ENCODE measurements around the gene TMEM225B.
"Not testable (repeated sequence)": the region's sequence is repeated elsewhere in the genome, so short reads cannot be mapped to it uniquely, and the experiment has no call there.

TMEM225B gene

DNA sequence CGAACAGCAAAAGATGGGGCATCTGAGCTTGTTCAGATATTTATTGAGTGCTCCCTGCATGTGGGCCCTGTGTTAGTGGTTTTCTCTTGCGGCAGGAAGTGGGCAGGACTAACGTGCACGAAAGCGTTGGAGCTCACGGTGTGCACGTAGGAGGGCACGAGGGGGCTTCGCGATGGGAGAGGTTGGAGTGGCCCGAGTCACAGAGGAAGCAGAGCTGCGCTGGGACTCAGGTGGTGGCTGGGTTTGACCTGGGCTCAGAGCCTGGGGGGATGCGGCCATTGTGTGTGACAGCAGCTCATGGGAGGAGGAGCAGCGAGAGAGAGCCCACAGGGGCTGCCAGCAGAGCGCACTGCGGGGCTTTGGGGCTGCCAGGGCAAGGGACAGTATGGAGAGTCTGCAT, 26.4 kb downstream of the TMEM225B start:
- no peak for DNase-seq

DNA sequence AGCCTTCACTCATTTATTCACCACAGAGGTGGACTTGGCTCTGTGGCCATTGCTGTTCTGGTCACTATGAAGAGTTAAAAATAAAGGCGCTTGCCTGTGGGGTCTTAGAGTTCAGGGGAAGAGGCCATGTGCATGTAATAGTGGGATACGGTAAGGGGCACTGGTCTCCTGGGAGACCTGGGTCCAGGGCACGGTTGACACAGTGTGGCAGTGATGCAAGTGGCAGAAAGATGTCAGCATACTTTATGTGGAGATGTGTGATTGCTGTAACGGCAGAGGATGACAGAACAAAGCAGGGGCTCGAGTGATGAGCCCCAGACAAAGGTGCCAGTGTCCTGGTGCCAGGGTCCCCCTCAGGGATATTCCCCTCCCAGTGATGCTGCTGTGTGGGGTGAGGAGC, 27.3 kb downstream of the TMEM225B start:
- no peak for DNase-seq

DNA sequence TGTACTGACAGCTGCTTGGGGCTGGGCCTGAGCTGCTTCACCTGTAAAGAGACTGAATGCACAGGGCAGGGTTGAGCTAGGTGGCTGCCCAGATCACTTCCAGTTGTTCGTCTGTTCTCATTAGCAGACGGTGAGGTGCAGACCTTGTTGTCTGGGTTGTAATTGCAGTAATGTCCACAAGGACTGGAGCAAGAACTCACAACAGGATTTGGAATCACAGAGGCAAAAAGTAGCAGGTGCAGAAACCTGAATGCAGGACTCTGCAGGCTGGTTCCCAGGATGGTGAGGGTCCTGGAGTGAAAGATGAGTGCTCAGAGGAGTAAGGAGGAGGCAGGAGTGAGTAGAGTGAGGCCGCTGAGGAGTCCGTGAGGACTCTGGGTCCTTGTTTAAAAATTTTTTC, 27.9 kb downstream of the TMEM225B start:
- no peak for DNase-seq

DNA sequence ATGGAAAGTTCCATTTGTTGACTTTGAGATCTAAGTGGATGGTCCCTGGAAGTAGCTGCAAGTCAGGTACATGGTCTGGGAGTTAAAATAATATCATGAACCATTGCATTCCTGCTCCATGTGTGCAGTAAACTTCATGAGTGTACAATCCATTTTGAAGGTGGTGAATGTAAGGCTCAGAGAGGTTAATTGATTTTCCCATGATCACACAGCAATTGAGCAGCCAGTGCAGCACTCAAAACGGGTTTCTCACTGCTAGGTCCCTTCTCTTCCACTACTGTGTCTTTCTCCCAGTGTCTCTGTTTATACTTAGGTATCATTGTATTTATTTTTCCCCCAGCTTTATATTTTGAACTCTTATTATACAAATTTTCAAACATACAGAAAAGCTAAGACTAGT, 28.6 kb downstream of the TMEM225B start:
- DNase-seq = no peak

DNA sequence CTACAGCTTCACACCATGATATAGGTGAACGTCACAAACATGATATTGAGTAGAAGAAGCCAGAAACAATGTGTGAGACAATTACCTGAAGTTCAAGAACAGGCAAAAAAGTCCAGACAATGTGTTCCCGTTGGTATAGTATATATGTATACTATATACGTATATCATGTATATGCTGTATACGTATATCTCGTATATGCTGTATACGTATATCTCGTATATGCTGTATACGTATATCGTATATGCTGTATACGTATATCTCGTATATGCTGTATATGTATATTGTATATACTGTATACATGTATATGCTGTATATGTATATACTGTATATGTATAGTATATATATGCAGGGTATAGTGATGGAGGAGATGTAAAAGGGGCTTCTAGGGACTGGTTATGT, 29.4 kb downstream of the TMEM225B start:
- no peak for DNase-seq

DNA sequence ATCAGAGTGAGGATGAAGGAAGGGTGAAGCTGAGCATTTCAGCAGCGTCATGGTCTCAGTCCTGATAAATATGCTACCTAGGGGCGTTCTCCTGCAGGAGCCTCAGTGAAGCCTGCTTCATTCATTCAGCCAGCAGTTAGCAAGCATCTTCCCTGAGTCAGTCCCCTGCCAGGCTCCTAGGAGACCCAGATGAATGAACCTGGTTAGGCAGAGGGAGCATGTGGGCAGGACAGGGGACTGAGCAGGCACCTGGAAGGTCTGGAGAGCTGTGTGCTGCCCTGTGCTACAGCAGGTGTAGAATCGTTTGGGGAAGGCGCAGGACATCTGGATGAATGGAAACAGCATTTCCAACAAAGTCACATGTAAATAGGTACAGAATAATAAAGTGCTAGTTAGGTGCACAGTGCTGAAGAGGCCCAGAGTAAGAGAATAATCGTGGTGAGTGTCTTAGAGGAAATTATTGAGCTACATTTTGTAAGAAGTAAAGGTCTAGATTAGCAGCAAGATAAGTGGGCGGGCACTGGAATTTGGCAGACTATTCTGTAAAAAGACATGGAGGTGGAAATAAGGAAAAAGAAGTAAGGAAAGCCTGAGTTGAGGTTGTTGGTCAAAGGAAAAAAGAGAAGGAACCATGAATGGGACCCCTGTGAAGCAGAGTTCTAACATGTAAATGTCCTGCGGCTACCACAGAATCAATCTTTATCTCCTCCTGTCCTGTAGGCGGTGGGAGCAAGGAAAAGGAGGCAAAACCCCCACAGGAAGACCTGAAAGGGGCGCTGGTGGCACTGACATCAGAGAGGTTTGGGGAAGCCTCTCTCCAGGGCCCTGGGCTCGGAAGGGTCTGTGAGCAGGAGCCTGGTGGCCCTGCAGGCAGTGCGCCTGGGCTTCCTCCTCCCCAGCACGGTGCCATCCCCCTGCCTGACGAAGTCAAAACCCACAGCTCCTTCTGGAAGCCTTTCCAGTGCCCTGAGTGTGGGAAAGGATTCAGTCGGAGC, 30.7 kb downstream of the TMEM225B start:
- no peak for DNase-seq

DNA sequence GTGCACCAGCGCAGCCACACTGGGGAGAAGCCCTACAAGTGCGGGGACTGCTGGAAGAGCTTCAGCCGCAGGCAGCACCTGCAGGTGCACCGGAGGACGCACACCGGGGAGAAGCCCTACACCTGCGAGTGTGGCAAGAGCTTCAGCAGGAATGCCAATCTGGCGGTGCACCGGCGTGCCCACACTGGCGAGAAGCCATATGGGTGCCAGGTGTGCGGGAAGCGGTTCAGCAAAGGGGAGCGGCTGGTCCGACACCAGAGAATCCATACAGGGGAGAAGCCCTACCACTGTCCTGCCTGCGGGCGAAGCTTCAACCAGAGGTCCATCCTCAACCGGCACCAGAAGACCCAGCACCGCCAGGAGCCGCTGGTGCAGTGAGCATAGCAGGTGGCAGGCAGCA, 31.6 kb downstream of the TMEM225B start:
- no peak for DNase-seq

DNA sequence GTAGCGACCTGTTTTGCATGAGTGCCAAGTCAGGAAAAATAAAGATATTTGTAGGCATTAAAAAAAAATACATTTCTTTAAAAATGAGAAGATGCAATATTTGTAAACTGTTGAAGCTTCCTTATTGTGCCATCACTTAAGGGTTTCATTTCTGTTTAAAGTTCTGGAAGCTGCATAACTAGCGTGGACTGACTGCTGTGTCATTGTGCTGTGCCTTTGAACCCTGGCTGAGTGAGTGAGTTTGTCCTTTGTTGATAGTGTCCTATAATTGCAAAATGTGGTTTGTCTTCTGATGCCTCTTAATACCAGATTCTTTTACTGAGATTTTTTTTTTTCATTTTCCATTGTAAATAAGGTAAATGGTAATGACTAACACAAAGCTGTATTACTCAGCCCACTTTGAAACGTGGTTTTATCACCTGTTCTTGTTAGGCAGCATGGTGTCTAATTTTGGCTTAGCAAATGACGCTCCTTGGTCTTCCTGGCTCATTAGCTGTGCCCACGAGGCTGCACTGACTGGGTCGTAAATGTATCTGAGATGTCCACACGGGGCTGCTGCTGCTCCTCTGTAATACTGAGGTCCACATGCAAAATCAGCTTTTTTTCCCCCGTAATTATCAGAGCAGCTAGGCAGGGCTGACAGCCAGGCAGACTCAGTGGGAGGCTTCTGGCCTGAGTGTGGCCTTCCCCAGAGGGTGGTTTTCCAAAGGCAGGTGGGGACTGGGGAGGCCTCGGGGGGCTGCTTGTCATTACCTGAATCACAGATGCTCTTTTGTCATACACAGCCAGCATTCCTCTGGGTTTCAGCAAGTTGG, 33.4 kb downstream of the TMEM225B start:
- DNase-seq = no peak

DNA sequence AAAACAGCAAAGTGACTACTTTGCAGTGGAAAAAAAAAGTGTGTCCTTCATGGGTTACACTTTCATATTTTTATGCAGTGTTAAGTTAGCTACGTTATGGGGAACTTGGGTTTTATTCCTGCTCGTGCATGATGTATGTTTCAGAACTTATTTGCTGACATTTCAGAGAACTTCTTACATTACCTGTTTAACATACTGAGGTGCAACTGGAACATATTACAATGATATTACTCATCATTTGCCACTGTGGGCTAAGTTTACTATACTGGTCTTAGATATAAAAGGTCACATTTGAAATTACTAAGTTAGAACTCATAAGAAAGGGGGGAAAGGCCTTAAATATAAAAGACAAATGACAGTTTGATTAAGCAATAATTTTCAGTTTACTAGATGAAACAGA, 39.3 kb downstream of the TMEM225B start:
- DNase-seq = not testable (repeated sequence)

DNA sequence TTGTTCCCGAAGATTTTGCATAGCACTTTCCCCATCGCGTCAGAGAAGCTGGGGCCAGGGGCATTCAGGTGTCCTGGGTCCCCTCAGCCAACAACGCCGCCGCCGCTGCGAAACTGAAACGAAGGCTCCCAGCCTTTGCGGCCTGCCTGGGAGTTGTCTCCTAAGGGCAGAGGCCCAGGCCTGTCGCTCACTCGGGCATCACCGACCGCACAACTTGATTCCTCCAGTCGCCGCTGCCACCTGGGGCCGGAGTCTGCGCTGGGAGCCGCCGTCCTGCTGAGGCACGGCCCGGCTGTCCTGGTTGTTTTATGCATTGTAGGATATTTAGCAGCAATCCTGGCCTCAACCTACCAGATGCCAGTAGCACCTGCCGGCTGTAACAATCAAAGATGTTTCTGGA, 40.7 kb downstream of the TMEM225B start:
- no peak for DNase-seq

DNA sequence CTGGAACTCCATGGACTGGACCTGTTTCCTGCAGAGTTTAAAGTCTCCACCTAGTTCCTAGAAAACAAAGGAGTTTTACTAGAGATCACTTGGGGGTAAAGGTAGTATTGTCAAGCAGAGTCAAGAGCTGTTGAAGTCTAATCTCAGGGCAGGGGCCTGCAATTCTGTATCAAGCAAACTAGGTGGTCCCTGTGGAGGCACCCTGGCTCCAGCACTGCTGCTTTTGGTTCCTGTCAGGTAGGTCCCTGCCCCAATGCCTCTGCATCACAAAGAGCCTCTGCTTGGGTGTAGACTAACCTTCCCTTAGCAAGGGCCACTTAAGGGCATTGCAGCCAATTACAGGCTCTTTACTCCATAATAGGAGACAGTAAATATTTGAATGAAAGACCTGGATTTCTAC, 41.2 kb downstream of the TMEM225B start:
- DNase-seq = no peak

DNA sequence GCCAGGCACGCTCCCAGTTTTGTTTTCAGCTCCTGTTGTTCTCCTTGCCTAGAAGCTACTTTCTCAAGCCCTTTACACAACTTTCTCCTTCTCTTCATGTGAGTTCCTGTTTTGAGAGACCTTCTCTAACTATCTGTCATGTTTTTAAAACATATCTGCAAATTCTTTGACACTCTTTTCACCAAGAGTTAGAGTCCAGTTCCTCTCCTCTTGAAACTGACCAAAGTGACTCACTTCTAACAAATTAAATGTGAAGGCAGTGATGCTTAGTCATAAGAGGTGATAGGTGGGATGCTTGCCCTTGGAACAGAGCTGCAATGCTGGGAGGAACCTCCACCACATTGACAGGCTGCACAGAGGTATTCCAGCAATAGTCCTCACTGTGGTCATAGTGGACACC, 44.0 kb downstream of the TMEM225B start:
- DNase-seq = no peak

DNA sequence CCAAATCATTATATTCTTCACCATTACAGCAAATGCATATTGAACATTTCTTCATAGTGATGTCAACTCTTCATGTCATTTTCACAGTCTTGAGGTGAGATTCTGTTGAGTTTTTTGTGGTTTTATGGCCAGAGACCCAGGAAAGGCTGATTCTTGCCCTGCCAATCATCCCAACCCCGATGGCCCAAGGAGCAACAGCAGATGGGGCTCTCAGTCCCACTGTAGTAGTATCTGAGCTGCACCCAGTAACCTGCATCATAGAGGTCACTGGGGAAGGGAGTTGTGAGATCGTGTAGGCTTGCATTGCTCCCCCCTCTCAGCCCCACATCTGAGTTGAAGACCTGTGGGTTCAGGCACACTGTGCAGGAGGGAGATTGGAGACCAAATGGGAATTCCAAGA, 45.4 kb downstream of the TMEM225B start:
- no peak for DNase-seq

DNA sequence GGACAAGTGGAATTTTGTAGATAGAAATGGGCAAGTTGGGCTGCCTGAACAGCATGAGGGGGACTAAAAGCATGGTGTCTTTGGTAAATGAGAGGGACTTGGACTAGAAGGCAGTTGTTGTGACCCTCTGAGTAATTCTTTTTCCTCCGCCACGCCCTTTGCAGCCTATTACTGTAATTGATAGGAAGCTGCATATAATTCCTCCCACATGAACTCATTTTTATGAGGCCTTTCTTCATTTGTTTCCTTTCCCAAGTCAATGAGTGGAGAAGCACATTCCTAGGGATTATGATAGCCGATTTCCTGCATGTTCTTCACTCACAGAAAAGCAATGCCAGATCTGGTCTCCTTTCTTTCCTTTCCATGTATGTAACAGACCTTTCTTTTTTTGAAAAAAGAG, 46.4 kb downstream of the TMEM225B start:
- no peak for DNase-seq

DNA sequence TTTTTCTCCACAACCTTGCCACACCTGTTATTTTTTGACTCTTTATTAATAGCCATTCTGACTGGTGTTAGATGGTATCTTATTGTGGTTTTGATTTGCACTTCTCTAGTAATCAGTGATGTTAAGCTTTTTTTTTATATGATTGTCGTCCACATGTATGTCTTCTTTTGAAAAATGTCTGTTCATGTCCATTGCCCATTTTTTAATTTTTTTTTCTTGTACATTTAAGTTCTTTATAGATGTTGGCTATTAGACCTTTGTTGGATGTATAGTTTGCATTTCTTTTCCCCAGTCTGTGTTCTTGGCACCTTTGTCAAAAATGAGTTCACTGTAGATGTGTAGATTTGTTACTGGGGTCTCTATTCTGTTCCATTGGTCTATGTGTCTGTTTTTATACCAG, 47.5 kb downstream of the TMEM225B start:
- no peak for DNase-seq

DNA sequence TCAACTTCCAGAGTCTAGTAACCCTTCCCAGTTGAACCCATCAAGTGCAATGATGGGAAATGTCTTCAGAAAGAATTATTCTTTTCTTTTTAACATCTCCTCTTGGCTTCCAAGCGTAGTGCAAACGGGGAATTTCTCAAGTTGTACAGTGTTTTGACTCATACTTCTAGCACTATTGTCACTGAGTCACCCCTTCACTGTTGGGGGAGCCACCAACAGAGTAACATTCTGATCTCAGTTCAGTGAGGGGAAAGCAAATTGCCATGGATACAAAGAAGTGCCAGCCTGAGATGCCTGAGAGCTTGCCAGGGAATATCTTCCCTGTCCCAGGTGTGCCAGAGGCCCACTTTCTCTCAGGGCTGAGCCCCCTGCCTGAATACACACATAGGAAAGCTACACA, 50.8 kb downstream of the TMEM225B start:
- DNase-seq = no peak

DNA sequence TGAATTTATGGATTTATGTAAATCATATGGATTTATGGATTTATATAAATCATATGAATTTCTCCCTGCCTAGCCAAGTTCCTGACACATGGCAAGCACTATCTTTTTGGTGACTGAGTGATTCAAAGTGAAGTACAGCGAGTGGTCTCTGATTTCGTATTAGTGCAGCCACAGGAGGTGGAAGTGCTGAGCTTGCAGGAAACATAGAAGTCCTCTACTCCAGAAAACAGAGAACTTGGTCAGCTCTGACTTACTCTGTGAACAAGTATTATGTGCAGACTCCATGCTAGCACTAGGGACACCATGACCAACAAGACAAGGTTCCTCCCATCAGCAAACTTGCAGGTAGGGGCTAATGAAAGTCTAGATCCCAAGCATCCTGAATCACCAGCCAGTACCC, 53.2 kb downstream of the TMEM225B start:
- no peak for DNase-seq

DNA sequence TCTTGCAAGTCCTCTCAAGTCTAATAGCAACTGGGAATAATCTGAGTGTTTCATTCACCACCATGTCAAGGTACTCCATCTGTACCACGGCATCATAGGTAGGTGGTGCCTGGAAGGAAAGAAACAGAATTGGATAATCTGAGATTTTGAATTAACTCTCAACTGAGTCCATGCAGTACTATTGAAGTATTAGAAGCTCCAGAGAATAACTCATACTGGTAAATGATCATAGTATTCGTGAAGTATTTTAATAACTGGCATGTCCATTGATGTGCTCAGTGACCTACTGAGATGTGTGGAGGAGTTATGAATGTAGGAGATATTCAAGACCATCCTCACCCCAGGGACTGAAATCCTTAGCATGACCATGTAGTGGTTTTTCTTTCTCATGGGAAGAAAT, 54.6 kb downstream of the TMEM225B start:
- no peak for DNase-seq

DNA sequence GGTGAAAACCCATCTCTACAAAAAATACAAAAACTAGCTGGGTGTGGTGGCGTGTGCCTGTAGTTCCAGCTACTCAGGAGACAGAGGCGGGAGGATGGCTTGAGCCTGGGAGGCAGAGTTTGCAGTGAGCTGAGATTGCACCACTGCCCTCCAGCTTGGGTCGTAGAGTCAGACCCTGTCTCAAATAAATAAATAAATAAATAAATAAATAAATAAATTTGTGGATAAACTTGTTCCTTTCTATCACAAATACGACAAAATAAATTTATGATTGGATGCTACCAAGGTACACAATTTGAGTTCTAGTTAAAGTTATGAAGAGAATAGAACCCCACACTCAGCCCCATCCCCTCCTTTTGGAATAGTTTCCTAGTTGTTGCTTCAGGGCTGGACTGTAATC, 55.2 kb downstream of the TMEM225B start:
- not testable (repeated sequence) for DNase-seq

DNA sequence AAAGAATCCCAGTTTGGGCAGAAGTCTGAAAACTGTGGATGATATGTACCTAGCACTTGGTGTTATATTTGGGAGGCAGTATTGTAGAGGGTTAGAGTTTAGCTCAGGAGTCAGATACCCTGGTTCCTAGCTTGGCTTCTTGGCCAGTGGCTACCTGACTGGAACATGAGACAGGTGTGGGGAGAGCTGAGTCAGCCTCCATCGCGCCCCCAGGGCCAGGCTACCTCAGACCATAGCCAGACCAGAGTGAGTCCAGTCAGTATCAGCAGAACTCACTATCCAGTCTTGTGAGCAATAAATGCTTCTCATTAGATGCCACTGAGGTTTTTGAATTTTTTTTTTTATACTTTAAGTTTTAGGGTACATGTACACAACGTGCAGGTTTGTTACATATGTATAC, 55.7 kb downstream of the TMEM225B start:
- DNase-seq = no peak

DNA sequence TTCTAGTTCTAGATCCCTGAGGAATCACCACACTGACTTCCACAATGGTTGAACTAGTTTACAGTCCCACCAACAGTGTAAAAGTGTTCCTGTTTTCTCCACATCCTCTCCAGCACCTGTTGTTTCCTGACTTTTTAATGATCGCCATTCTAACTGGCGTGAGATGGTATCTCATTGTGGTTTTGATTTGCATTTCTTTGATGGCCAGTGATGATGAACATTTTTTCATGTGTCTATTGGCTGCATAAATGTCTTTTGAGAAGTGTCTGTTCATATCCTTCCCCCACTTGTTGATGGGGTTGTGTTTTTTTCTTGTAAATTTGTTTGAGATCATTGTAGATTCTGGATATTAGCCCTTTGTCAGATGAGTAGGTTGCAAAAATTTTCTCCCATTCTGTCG, 56.6 kb downstream of the TMEM225B start:
- not testable (repeated sequence) for DNase-seq

DNA sequence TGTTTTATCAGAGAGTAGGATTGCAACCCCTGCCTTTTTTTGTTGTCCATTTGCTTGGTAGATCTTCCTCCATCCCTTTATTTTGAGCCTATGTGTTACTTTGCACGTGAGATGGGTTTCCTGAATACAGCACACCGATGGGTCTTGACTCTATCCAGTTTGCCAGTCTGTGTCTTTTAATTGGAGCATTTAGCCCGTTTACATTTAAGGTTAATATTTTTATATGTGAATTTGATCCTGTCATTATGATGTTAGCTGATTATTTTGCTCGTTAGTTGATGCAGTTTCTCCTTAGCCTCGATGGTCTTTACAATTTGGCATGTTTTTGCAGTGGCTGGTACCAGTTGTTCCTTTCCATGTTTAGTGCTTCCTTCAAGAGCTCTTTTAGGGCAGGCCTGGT, 59.8 kb downstream of the TMEM225B start:
- not testable (repeated sequence) for DNase-seq

Data from NCI-H1694 (cell line).